ENCODE measurements around the gene HNRNPM.

- TF ChIP-seq CTCF (conservative IDR thresholded peaks at IDR 0.05): no peak
- no peak for TF ChIP-seq ZFX (IDR thresholded peaks at IDR 0.05)
Measured at GRCh38 chr19:8466018-8466417, 21.2 kb downstream of the HNRNPM start.

Data from C4-2B (cell line).